Mammary epithelial cell (primary cell): Measurements from ENCODE around the gene DGCR8.

ENCODE experiments used
- CTCF ChIP-seq, 2 donors: IDR thresholded peaks in 1 of 2; conservative IDR thresholded peaks in 1 of 2; 2 replicates each; pipeline ENCODE4 v1.5.1; 2011 to 2012; ENCODE audit warnings: inconsistent platforms in 2 of 2, low read length in 2 of 2, mild to moderate bottlenecking in 2 of 2, control low read depth in 1 of 2, low read depth in 1 of 2; ENCODE audit not compliant: insufficient read depth in 1 of 2; ENCODE audit errors: extremely low read depth in 1 of 2
- EZH2 ChIP-seq: IDR thresholded peaks from 2 replicates; pipeline ENCODE4 v1.6.1; 2012; ENCODE audit warnings: low read length, inconsistent platforms, borderline replicate concordance

- TF ChIP-seq CTCF (conservative IDR thresholded peaks at IDR 0.05 in 1 of 2, IDR thresholded peaks at IDR 0.05 in 1 of 2; ENCODE audit: extremely low read depth in 1 of 2, insufficient read depth in 1 of 2, low read depth in 1 of 2, low read length in 2 of 2), result no peak
- TF ChIP-seq EZH2, result no peak
Measured at GRCh38 chr22:20057596-20058268, 22.3 kb upstream of the DGCR8 start.
